HG02973 (cell line): ENCODE data around the gene SLITRK3.
A peak's percentile ranks its signal among the peaks of the same experiment; 100 is the strongest.

Experiments used
- ATAC-seq: cut with Tn5 transposase; IDR thresholded peaks from one replicate; pipeline ENCODE4 v1.9.1; 2021; ENCODE audit warnings: moderate library complexity; ENCODE audit not compliant: unreplicated experiment

SLITRK3 gene, protein sequence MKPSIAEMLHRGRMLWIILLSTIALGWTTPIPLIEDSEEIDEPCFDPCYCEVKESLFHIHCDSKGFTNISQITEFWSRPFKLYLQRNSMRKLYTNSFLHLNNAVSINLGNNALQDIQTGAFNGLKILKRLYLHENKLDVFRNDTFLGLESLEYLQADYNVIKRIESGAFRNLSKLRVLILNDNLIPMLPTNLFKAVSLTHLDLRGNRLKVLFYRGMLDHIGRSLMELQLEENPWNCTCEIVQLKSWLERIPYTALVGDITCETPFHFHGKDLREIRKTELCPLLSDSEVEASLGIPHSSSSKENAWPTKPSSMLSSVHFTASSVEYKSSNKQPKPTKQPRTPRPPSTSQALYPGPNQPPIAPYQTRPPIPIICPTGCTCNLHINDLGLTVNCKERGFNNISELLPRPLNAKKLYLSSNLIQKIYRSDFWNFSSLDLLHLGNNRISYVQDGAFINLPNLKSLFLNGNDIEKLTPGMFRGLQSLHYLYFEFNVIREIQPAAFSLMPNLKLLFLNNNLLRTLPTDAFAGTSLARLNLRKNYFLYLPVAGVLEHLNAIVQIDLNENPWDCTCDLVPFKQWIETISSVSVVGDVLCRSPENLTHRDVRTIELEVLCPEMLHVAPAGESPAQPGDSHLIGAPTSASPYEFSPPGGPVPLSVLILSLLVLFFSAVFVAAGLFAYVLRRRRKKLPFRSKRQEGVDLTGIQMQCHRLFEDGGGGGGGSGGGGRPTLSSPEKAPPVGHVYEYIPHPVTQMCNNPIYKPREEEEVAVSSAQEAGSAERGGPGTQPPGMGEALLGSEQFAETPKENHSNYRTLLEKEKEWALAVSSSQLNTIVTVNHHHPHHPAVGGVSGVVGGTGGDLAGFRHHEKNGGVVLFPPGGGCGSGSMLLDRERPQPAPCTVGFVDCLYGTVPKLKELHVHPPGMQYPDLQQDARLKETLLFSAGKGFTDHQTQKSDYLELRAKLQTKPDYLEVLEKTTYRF

DNA sequence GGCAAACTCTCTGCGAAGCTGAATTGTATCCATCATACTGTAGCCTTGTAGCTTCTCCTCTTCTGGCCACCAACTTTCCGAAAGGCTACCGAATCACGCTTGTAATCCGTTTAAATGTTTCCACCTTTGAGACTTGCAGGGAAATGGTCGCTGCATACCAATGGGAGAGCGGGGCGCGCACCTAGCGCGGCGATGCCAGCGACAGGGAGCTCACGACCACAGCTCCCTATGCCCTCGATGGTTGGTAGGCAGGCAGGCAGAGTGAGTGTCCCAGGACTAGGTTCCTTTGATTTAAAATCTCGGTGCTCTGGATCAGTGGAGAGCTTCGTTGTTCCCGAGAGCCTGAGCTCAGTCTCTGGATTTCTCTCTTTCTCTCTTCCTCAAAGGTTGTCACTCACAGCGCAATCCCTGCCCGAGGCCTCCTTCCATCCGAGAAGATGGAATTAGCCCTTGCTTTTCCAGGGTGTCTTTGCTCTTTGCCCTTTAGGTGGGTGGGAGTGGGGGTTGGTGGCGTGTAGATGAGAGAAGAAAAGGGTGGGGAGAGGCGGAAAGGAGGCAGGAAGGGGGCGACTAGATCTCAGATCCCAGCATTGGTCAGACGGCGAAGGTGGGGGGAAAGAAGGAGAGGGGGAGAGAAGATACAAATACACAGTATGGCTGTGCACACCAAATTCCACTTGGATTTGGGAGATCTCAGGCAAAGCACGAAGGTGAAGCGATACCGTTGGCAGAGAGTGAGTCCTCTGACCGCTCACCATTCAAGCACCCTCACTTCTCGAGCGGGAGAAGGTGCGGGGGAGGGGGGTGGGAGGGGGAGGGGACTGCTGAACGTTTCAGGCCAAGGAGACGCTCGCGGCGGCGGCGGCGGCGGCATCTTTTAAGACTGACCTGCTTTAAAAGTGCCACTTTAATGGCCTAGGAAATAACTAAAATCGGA, at the start of gene SLITRK3:
Gene SLITRK3 (minus strand): TSS at position 745 of the 937 bp plus-strand sequence. CDS start 5,554 bp downstream, outside the sequence.
- ATAC-seq = no peak

DNA sequence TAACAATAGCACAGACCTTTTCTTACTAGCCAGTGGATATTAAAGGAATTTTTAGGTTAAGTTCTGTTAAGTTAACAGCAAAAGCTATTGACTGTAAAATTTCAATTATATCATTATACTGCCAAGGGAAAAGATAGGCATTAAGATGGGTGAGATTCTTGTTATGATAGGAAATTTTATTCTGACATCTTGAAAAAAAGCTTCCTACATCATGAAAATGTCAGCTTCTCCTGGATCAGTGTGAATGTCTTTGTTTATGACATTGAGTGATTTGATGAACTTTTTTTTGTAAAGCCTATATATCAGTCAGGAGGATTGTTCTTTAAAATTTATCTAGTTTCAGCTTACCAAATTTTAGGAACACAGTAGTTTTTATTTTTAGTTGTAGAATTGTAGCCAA, 47.4 kb upstream of the SLITRK3 start:
- no peak for ATAC-seq

DNA sequence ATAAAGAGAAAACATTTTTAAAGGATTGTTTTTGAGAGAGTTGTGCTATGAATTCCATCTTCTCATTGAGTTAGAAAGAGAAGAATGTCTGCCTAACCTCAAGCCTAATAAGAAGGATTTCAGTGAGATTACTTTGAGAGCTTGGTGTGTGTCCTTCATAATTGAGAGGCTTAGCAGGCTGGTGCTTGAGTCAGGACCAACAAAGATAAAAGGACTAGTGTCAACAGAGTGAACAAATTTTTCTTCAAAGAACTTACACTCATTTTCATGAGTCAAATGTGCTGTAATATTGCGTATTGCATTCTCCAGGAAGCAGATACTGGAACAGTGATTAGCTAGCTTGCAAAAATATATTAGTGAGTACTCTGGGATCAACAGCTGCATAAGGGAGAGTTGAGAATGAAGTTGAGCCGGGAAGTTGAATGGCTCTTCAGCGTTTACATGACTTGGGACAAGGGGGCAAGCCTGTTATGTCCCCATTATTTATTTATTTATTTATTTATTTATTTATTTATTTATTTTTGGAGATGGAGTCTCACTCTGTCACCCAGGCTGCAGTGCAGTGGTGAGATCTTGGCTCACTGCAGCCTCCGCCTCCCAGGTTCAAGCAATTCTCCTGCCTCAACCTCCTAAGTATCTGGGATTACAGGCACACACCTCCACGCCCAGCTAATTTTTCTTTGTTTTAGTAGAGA, 37.5 kb upstream of the SLITRK3 start:
- ATAC-seq = no peak

DNA sequence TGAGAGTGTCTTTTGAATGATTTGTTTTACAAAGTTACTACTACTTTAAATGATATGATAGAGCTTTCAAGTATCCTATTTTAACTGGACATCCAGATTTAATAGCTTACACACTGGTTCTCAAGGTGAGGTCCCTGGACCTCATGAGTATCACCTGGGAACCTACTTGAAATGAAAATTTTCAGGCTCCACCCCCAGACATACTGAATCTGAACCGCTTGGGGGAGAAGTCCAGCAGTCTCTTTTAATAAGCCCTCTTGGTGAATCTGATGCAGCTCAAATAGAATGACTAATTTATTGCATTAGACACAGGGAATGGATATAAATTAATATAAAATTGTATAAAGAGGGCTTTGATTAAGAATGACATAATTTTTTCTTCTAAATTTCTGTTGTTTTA, 29.4 kb upstream of the SLITRK3 start:
- ATAC-seq = no peak

DNA sequence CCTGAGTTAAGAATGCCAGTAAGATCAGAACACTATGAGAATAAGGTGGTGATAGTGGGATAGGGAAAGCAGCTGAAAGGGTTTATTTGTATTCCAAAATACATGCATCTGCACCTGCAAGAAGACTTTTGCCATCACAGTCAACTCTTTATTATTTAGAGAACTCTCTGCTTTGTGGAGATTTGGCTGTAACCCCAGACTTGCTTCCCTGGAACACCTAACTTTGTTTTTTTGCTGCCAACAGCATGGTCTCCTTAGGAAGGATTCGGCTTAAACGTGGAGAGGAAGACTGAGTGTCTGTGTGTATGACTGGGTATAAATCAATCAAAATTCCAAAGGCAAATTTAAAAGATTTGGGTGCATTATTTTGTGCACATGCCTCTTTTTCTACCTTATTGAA, 21.6 kb upstream of the SLITRK3 start:
- no peak for ATAC-seq

DNA sequence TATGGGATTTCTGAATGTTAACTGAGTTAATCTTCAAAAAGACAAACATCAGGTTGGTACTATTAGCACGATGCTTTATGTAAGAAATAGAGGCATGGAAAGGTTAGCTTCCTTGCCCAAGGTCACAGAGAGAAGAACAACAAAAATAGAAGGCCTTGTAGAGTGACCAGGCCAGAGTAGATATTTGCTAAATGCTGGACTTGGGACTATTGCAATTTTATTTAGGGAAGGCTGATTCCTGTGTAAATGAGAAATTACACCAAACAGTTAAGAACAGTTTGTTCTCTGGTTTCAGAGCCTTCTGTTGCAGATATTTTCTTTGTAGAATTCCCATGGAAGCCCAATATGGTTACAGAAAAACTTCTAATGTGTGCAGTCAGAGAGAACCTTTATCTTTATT, 16.4 kb upstream of the SLITRK3 start:
- ATAC-seq = no peak

DNA sequence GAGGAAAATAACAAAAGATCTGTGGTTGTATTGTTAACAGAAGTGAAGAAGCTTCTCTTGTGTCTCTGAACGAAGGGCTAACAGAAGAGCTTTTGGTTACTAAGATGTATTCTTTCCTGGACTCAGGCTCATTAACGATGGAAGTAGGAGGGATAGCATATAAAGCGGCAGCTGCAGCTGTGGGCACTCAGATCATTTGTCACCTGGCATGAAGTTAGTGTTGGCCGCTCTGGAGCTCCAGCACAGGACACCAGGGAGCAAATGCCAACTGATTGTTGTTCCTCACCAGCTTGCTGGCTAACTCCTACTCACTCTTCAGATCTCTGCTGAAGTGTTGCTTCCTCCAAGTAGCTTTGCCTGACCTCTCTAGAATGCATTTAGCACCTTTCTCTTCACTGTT, 15.5 kb upstream of the SLITRK3 start:
- no peak for ATAC-seq

DNA sequence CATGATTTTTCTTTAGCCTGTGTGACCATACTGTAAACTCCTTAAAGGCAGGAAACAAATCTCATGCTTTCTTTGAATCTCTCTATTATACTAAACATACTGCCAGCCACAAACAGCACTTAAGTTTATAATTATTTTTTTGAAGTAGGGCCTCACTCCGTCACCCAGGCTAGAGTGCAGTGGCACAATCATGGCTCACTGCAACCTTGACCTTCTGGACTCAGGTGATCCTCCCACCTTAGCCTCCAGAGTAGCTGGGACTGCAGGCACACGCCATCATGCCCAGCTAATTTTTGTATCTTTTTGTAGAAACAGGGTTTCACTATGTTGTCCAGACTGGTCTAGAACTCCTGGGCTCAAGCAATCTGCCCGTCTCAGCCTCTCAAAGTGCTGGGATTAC, 14.5 kb upstream of the SLITRK3 start:
- ATAC-seq = no peak

DNA sequence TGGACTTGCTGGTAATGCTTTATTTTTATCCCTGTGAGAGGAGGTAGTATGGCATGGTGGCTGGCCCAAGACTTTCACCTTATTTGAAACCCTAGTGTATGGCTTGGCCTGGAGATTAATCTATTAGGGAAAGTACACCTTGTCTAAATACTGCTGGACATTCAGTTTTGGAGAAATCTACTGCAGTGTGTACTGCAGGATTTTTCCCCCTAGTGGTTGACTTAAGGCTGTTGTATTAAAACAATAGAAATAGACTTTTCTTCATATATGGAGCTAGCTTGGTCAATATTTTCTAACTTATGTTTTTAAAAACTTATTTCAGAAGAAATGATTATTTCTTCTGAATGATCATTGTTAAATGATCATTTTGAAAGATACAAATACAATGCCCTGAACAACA, 13.9 kb upstream of the SLITRK3 start:
- no peak for ATAC-seq

DNA sequence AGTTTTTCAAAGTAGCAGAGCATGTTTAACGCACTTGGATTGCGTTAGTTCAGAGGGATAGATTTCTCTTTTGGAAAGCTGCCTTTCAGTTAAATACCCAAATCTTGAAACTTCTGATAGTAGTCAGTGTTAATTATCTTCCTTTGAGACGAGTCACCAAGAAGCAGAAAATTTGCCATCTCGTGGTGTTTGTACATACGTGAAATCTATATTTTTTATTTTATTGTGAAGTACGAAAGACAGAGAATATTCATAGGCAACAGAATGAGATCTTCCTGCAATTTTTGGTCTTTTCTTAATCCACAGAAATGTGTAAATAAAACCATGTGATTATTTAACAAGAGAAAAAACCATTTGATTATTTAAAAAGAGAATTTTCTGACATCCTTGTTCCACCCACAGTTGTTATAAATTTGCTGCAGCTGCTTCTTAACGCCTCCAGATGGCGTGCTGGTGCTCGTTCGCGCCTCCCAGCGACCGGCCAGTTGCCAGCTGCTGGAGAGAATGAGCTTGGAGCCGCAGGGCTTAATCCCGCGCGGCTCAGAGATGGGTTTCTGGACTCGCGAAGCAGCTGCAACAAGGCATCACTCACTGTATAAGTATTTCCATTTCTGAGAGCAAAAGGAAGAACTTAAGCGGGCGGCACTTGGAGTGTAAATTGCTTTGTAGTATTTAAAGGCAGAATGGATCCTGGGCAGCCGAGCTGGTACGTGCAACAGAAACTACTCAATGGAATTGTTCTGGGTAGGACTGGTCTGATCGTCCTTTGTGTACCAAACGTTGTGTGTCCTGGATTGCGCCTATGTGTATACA, 10.5 kb upstream of the SLITRK3 start:
- peak; percentile 99 for ATAC-seq

DNA sequence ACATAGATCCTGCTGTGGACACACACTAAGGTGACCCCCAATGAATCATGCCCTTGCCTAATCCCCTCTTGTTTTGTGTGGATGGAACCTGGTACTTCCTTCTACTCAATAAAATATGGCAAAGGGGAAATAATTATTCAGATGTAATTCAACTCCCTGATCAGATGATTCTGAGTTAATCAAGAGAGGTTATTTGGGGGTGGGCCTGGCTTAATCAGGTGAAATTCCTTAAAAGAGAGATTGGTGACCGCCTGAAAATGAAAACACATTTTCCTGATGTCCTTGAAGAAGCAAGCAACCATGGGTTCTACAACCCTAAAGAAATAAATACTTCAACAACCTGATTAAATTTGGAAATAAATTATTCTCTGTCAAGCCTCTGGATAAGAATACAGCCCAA, 8.3 kb upstream of the SLITRK3 start:
- ATAC-seq = no peak

DNA sequence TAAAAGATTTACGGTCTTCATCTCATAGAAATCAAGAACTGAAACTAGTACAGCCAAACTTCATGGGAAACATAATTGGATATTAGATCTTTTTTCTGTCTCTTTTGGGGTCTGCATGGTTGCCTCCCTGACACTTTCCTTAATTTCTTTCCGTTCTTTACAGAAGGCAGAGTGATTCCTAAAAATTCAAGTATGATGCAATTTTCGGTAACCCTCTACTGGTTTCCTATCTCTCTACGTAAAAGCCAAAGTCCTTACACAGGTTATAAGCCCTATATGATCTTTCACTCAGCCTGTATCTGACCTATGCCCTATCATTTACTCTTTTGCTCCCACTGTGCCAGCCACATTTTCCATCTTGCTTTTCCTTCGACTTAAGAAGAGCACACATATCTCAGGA, 6.8 kb upstream of the SLITRK3 start:
- no peak for ATAC-seq

DNA sequence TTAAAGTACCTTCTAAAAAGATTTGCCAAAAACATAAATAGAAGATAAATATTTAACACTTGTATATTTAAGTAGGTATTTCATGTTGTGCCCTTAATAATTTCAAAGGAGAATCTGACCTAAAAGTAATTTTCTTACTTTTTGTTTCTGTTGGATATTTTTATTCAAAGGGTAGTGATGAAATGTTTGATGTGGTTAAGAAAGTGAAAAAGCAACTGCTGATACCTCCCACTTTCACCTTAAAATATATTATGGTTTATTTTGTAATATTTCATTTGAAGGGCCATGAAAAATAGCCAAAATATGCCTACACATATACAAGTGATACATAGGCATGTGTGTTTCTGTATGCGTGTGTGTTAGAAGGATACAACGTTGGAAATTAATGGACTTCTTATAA, 5.8 kb upstream of the SLITRK3 start:
- ATAC-seq = no peak

DNA sequence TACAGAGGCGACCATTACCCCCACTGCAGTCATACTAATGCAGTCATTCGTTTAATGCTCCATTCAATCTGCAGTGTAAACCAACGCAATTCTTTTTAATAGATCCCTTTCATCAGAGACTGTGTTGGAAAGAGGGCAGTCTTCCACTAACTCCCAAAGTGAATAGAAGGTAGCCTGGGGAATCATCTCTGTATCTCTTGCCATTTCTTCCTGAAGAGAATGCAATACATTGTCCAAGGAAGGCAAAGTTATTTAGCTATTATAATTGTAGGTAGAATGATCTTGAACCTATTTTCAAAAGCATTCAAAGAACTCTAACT, 1.3 kb upstream of the SLITRK3 start:
- no peak for ATAC-seq

DNA sequence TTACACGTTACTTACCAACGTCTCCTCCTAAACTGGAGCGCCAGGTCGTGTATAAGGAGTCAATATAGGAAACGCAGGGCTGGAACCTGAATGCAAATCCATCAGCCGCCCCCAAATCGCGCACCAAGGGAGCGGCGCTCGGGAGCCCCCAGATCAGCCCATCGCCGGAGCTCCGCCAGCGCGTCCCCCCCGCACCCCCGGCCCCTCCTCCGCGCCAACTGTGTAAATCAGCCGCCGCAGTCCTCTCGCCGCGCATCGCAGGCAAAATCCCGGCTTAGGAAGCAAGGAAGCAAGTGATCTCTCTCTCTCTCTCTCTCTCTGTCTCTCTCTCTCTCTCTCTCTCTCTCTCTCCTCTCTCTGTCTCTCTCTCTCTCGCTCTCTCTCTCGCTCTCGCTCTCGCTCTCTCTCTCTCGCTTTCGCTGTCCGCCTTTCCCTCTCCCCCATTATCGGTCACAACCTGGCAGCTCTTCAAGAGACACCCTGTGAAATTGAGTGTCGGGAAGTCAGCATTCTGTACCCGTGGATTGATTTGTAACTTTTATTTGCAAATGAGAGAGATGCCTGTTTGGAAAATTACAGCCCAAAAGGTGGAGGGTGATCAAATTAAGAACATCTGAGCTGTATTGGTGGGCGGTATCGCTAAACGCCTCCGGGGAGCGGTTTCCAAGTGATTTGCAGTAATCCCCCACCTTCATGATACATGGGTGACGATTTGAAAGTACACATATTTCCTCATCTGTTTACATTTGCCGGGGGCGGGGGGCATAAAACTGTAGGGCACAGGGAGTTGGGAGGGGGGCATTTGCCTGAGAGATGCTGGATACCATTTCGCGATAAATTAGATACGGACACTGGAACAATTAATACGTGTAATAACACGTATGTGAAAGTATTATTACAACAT, 645 bp upstream of the SLITRK3 start:
- no peak for ATAC-seq

DNA sequence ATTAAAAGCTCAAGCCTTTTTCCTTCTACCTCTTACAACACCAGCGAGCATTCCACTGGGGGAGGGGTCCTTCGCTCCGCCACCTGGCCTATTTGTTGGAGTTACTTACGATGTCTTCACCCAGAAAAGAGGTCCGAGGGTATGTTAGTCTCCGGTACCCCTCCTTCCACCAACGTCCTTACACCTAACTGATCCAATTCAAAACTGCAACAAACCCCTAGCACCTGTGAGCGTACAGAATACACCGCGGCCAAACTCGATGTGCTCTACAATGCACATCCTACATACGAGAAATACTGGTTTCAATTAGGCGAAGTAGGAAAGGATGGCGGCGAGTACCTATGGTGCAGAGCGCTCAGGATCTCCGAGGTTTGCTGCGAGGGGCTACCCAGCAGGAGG, 944 bp downstream of the SLITRK3 start:
- ATAC-seq = no peak

DNA sequence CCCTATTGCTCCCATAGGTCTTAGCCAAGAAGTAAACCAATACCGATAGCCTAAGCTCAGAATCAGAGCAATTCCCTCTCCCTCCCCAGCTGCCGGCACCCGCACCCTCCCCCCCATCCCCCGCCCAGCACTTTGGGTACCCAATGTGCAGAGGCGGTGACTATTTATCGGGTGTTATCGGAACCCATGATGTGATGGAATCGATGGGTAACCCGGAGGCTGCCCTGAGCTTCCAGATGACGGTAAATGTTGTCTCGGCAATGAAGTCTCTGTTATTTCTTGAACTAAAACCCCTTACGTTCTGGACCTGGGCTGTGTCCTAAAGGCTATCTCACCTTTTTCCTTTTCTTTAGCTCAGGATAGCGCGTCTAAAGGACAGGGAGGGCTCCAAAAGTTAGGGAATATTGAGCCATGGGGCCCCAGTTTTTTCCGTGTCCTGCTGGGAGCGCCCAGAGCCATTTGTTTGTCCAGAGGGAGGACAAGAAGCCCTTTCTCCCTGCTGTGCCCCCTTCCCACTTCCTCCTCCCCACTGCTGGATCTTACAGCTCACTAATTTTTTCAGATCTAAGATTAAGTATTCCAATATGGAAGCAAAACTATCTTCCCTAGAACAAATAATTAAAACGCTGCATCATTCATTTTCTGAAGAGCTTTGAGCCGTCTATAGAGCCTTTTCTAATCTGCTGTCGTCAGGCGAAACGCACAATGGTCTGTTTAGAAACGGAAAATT, 1.5 kb downstream of the SLITRK3 start:
- no peak for ATAC-seq
